ENCODE data around the gene AGRN.

GRCh38 chr1:1100296-1100695 is 80.4 kb downstream of the AGRN start:
- TF ChIP-seq, protein P1, sequence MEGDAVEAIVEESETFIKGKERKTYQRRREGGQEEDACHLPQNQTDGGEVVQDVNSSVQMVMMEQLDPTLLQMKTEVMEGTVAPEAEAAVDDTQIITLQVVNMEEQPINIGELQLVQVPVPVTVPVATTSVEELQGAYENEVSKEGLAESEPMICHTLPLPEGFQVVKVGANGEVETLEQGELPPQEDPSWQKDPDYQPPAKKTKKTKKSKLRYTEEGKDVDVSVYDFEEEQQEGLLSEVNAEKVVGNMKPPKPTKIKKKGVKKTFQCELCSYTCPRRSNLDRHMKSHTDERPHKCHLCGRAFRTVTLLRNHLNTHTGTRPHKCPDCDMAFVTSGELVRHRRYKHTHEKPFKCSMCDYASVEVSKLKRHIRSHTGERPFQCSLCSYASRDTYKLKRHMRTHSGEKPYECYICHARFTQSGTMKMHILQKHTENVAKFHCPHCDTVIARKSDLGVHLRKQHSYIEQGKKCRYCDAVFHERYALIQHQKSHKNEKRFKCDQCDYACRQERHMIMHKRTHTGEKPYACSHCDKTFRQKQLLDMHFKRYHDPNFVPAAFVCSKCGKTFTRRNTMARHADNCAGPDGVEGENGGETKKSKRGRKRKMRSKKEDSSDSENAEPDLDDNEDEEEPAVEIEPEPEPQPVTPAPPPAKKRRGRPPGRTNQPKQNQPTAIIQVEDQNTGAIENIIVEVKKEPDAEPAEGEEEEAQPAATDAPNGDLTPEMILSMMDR (conservative IDR thresholded peaks at IDR 0.05; ENCODE audit: low read depth, low read length), result no peak
- TF ChIP-seq CHD1 (IDR thresholded peaks at IDR 0.05; ENCODE audit: low read depth, low read length) (no peak), POLR2A (IDR thresholded peaks at IDR 0.05; ENCODE audit: low read depth, low read length) (no peak), RFX5 (IDR thresholded peaks at IDR 0.05; ENCODE audit: low read depth, low read length) (no peak), ELK1 (IDR thresholded peaks at IDR 0.05; ENCODE audit: borderline replicate concordance, low read depth, low read length) (no peak)

All from IMR-90 (cell line).